ENCODE data around the gene CASKIN1. TPM values are rescaled to one million over a fixed set of nuclear protein-coding genes. Genes with fewer than 3 reads are reported as not detected.
A peak's percentile ranks its signal among the peaks of the same experiment; 100 is the strongest.

CASKIN1 gene
- total RNA-seq, 4 donors from 2014 or later = under 0.01 to 0.14 TPM; not detected in 2

DNA sequence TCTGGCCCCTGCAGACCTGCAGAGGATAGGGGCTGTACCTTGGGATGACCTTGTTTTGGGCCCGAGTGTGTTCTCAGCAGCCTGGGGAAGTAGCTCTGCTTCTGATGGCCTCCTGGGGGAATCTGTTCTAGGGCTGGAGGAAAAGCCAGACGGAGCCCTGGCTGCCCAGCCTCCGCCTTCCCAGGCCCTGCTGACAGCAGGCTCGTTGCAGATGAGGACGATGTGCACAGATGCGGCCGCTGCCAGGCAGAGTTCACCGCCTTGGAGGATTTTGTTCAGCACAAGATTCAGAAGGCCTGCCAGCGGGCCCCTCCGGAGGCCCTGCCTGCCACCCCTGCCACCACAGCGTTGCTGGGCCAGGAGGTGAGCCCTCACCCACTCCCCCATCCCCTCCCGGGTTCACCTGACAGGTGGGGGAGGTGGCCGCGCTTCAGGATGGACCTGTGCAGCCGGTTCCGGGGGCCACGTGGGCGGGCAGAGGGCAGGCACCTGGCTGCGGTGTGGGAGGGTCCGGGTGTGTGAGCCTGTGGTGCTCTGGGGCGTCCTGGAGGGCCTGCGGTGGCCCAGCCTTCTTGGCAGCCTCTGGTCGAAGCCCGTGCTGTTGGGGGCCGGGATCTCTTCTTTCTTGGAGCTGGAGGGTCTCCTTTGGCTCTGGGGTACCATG is 31.9 kb upstream of the CASKIN1 start:
- Histone ChIP-seq H3K36me3 (peaks cover 0 to 38% (median 14%) of the 10 kb centered on the region in 4 donors), H3K4me3 (no peak overlapping the region), H3K27ac (no peak overlapping the region), H3K27me3 (no peaks in the 10 kb centered on the region), H3K9me3 (no peaks in the 10 kb centered on the region), H3K4me1 (peaks cover 8 to 31% (median 22%) of the 10 kb centered on the region in 4 donors)
- 80 to 94% methylated on average over 5 to 25 of the region's 25 CpGs for WGBS, 2 donors (ENCODE audit: low coverage in 1 of 2)
- no peak for DNase-seq
- intact Hi-C loops (cut with DNase I; ENCODE audit: low total_unique reads) = no loop called here
- no peak for TF ChIP-seq POLR2AphosphoS5 (IDR thresholded peaks at IDR 0.05)
- no peak for TF ChIP-seq POLR2A (IDR thresholded peaks at IDR 0.05)
- TF ChIP-seq, protein P1, sequence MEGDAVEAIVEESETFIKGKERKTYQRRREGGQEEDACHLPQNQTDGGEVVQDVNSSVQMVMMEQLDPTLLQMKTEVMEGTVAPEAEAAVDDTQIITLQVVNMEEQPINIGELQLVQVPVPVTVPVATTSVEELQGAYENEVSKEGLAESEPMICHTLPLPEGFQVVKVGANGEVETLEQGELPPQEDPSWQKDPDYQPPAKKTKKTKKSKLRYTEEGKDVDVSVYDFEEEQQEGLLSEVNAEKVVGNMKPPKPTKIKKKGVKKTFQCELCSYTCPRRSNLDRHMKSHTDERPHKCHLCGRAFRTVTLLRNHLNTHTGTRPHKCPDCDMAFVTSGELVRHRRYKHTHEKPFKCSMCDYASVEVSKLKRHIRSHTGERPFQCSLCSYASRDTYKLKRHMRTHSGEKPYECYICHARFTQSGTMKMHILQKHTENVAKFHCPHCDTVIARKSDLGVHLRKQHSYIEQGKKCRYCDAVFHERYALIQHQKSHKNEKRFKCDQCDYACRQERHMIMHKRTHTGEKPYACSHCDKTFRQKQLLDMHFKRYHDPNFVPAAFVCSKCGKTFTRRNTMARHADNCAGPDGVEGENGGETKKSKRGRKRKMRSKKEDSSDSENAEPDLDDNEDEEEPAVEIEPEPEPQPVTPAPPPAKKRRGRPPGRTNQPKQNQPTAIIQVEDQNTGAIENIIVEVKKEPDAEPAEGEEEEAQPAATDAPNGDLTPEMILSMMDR (IDR thresholded peaks at IDR 0.05) = no peak
- no peak for TF ChIP-seq EP300 (IDR thresholded peaks at IDR 0.05; ENCODE audit: low read depth)
- in situ Hi-C loops (cut with MboI; ENCODE audit: low pct_ligation_motif_present in 1 of 4, low pct_unique_long_range_greater_than_20kb in 1 of 4, low sequenced_read_pairs in 3 of 4) = no loop called here

GRCh38 chr16:2226918-2227317 is 30.5 kb upstream of the CASKIN1 start:
- H3K36me3 ChIP-seq = peaks cover 0 to 25% (median 9%) of the 10 kb centered on the region in 4 donors
- 79 to 86% methylated on average over 3 to 6 of the region's 6 CpGs for WGBS, 2 donors (ENCODE audit: low coverage in 1 of 2)
- H3K9me3 ChIP-seq = no peaks in the 10 kb centered on the region
- peak overlapping the region in 2 of 4 donors; percentile 22 to 24 for H3K27ac ChIP-seq
- in situ Hi-C loops (cut with MboI; ENCODE audit: low pct_ligation_motif_present in 1 of 4, low pct_unique_long_range_greater_than_20kb in 1 of 4, low sequenced_read_pairs in 3 of 4) (no loop called here), intact Hi-C loops (cut with DNase I; ENCODE audit: low total_unique reads) (no loop called here)
- no peak for TF ChIP-seq EP300 (IDR thresholded peaks at IDR 0.05; ENCODE audit: low read depth)
- TF ChIP-seq POLR2AphosphoS5 (IDR thresholded peaks at IDR 0.05) = no peak
- TF ChIP-seq POLR2A (IDR thresholded peaks at IDR 0.05) = no peak
- TF ChIP-seq, protein P1 (IDR thresholded peaks at IDR 0.05) = no peak
- DNase-seq = no peak
- H3K27me3 ChIP-seq = no peaks in the 10 kb centered on the region
- no peak overlapping the region for H3K4me3 ChIP-seq
- H3K4me1 ChIP-seq = peaks cover 8 to 37% (median 22%) of the 10 kb centered on the region in 4 donors

DNA sequence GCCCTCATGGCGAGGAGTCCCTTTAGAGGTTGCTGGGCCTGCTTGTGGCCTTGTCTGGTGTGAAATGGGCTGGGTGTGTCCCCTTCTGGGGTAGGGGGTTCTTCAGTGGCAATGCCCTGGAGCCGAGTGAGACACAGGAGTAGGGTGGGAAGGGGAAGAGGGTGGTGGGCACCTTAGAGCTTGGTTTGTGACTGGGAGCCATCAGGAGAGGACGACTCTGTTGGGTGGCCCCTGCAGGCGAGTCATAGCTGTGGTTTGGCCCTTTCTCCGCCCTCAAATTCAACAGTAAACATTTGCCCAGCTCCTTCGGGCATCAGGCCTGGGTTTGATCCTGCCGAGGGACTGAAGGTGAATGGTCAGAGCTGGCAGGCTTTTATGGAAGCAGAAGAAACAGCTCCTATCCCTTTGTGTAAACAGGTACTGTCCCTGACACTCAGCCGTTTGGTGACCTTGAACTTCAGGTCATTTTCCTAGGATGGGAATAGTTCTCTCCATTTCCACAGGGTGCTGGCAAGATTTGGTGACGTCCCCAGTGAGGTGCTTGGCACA is 29.9 kb upstream of the CASKIN1 start:
- Histone ChIP-seq H3K9me3 (no peaks in the 10 kb centered on the region), H3K4me3 (no peak overlapping the region), H3K27me3 (no peaks in the 10 kb centered on the region), H3K4me1 (peaks cover 8 to 37% (median 22%) of the 10 kb centered on the region in 4 donors), H3K27ac (peak overlapping the region in 3 of 4 donors; percentile 22 to 37 (median 24)), H3K36me3 (peaks cover 0 to 19% (median 9%) of the 10 kb centered on the region in 4 donors)
- in situ Hi-C loops (cut with MboI; ENCODE audit: low pct_ligation_motif_present in 1 of 4, low pct_unique_long_range_greater_than_20kb in 1 of 4, low sequenced_read_pairs in 3 of 4) = no loop called here
- TF ChIP-seq EP300 (IDR thresholded peaks at IDR 0.05; ENCODE audit: low read depth) (no peak), POLR2A (IDR thresholded peaks at IDR 0.05) (no peak)
- TF ChIP-seq, protein P1 (IDR thresholded peaks at IDR 0.05) = peak in 1 of 5 experiments; percentile 12
- intact Hi-C loops (cut with DNase I; ENCODE audit: low total_unique reads) = no loop called here
- WGBS, 2 donors (ENCODE audit: low coverage in 1 of 2) = 0 to 44% methylated on average over 1 to 9 of the region's 9 CpGs
- DNase-seq = no peak

DNA sequence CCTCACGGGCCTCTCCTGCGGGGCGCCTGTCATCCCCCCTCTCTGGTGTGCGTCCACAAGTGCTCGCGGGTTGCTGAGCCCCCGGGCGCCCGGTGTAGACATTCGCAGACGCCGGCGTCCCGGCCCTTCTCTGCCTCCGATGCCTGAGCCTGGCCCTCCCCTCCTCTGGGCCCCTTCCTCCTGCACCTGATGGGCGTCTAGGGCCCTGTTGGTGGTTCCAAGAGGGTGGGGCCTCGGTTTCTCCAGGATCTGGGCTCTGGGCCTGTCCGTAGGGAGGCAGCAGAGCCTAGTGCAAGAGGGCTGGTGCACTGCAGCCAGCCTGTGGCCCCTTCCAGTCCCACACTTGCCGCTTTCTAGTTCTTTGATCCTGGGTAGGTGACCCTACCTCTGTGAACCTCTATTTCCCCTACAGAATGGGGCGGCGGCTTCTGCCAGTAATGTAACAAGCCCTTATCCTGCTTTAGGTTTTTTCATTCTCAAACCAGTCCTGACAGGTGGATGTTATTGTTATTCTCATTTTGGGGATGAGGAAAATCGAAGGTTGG is 27.6 kb upstream of the CASKIN1 start:
- intact Hi-C loops (cut with DNase I; ENCODE audit: low total_unique reads) = no loop called here

More for the DNA sequence above, 27.6 kb upstream of the CASKIN1 start:
- peak; percentile 66 for DNase-seq
- no peak for TF ChIP-seq EP300 (IDR thresholded peaks at IDR 0.05; ENCODE audit: low read depth)
- TF ChIP-seq, protein P1 (IDR thresholded peaks at IDR 0.05) = peak in 1 of 5 experiments; percentile 9
- H3K9me3 ChIP-seq = no peaks in the 10 kb centered on the region
- peak overlapping the region; percentile 91 to 98 (median 94) for H3K27ac ChIP-seq
- peaks cover 0 to 7% (median 4%) of the 10 kb centered on the region in 4 donors for H3K36me3 ChIP-seq
- H3K27me3 ChIP-seq = no peaks in the 10 kb centered on the region
- in situ Hi-C loops (cut with MboI; ENCODE audit: low pct_ligation_motif_present in 1 of 4, low pct_unique_long_range_greater_than_20kb in 1 of 4, low sequenced_read_pairs in 3 of 4) = no loop called here
- peaks cover 8 to 37% (median 22%) of the 10 kb centered on the region in 4 donors for H3K4me1 ChIP-seq
- 3 to 25% methylated on average over 4 to 22 of the region's 22 CpGs for WGBS, 2 donors (ENCODE audit: low coverage in 1 of 2)
- H3K4me3 ChIP-seq = peak overlapping the region; percentile 78 to 98 (median 90)
